ENCODE data around the gene DCST1.

The DCST1 gene

GRCh38 chr1:155001675-155002463, 31.8 kb upstream of the DCST1 start:
- peak; percentile 95 to 100 (median 98) for DNase-seq

DNA sequence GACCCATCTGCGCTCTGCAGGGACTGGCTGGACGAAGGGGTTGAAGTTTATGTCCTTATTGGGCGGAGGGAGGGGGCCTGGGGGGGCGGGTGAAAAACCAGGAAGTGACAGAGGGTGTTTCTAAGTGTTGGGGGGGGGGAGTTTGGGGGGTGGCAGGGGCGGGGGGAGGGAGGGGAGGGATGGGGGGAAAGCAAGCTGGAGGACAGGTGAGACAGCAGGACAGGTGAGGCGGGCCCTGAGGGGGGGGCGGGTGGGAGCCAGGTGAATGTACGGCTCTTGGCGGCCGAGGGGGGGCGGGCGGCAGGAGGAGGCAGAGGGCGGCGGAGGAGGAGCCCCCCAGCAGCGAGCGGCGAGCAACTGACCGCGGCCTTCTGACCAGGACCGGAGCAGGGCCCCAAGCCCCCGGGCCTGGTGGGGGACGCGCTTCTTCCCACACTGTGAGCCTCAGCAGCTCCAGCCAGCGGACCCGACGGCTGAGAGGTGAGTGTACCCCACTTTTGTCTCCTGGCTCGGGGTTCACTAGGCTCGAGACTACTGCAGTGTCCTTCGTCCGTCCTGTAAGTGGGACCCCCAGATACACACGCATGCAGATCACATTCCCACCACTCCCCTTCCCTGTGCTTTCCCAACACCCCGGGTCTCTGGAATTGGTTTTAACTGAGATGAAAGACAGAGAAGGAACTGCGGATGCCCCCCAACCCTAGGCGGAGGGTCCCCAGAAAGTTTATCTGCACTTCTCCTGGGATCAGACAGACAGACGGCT, 31.0 kb upstream of the DCST1 start, which contains the start of gene ZBTB7B:
ZBTB7B (plus strand) TSS at position 339 of the 763 bp plus-strand sequence. CDS start 11,859 bp downstream, outside the sequence.
- peak in 7 of 14 donors; percentile 50 to 91 (median 66) for DNase-seq

DNA sequence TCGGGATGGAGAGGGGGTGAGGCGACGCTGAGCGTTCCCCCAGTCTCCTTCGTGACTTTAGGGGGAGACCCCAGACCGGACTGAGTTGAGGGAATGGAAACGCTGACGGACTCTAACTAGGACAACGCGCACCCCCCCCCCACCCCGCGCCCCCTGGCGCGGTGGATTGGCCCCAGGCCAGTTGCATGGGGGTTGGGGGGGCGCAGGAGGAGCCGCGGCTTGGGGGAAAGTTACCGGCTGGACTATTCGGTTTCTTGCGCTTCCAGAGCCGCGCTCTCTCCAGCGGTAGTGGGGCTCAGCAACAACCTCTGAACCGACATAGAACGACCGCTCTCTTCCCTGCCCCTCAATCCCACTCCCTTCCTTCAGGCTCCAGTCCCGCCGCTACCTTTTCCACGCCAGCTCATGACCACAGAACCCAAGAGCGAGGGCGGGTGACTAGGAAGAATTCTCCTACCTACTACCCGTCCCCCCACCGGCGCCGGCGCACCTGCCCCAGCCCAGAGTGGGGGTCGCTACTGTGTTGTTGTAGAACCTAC, 30.3 kb upstream of the DCST1 start:
- DNase-seq, result peak in 7 of 14 donors; percentile 41 to 79 (median 64)

GRCh38 chr1:155003766-155004351, 29.8 kb upstream of the DCST1 start:
- peak in 12 of 14 donors; percentile 51 to 89 (median 61) for DNase-seq

DNA sequence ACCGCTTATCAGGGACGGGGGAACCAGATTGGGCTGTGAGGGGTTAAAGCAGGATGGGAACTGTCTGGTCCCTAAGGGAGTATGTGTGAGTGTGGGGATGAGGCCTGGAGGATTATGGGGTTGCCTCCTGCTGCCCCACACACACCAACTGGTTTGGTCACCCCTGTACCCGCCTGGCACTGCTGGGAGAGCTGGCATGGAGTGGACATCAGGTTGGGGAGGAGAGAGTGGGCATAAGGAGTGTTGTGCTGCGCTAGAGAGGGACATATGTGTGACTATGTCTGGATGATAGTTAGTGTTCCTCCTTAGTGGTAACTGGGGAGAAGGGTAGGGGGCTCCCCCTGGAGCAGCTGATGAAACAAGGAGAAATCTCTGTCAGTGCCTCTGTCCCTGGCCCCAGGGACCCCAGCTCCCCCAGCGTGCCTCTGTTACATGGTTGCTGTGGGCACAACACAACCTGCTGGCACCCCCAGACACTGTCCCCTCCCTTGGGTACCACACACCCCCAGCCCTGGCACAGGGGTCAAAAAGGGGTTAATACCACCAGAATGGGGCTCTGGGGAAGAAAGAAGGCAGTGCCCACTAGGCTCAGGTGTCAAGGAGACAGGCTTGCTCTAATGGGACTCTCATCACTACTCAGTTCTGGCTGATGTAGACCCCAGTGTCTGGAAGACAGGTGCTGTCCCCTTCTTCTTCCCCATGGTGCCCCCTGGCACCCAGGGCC, 29.1 kb upstream of the DCST1 start:
- DNase-seq, result peak in 7 of 14 donors; percentile 48 to 81 (median 65)

GRCh38 chr1:155005076-155006011, 28.3 kb upstream of the DCST1 start:
- DNase-seq, result peak in 11 of 14 donors; percentile 53 to 83 (median 71)

DNA sequence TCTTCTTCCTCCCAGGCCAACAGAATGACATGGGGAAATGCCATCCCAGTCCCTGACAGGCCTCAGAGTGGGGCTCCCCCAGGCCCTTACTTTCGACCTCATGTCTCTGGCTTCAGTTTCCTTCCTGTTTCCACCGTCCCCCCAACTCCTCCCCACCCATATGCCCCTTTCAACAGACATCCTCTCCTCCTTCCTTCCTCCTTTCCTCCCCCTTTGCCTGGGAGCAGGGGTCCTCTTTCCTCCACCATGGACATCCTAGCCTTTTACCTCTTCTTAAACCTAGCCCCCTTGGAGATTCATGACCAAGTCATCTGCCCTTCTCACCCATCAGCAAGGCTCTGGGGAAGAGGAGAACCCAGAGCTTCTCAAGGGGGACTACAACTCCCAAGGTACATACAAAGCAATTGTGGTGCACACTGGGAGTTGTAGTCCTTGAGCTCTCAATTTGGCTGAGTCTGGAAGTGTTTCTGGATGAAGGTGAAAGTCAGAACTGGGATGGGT, 27.0 kb upstream of the DCST1 start:
- peak in 7 of 14 donors; percentile 31 to 71 (median 52) for DNase-seq

GRCh38 chr1:155007251-155007828, 26.3 kb upstream of the DCST1 start:
- peak in 9 of 14 donors; percentile 25 to 77 (median 52) for DNase-seq

GRCh38 chr1:155008015-155008941, 25.3 kb upstream of the DCST1 start:
- DNase-seq, result peak in 8 of 14 donors; percentile 22 to 67 (median 50)

GRCh38 chr1:155009221-155009711, 24.4 kb upstream of the DCST1 start:
- peak in 2 of 14 donors; percentile 16 to 34 for DNase-seq

DNA sequence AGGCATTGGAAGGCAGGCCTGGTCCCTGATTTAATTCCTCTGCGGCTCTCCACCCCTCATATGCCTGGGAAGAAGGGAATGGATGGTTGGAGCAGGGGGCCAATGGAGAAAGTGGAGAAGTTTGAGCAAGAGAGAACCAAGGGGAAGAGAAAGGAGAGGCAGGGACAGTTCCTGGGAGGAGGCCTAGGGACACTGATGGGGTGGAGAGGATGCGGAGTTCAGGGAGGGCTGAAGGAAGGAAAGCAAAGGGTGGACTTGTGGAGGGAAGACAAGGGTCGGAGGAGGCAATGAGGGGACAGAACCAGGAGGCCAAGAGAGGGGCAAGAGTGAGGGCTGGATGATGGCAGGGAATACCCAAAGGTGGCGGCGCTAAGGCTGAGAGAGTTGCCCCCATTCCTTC, 23.9 kb upstream of the DCST1 start:
- DNase-seq, result no peak

GRCh38 chr1:155010211-155010918, 23.3 kb upstream of the DCST1 start:
- peak in 2 of 14 donors; percentile 16 to 31 for DNase-seq

- no peak for DNase-seq
Measured at GRCh38 chr1:155011004-155011416, 22.6 kb upstream of the DCST1 start.

DNA sequence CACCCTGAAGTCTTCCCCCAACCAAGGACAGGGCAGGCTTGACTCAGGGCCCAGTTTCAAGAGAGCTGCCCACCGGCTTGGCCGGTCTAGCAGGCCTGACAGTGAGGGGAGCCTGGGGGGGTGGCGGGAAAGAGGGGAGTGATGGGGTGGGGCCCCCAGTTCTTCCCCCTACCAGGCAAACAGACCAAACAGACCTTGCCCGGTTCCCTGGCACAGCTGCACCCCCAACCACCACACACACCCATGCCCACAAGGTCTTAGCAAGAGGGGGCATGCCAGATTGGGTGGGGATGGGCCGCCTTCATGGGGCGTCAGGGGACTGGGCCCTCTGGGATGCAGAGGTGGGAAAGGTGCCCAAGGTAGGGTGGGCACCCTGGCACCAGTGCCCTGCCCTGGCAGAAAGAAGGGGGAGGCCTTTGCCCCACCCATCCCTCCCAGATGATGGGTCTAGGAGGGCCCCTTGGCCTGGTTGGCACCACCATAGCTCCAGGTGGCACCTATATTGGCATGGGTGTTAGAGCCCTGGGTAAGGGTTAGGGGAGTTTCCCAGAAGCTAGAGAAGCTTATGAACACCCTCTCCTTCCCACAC, 22.1 kb upstream of the DCST1 start:
- no peak for DNase-seq

- peak in 12 of 14 donors; percentile 18 to 93 (median 70) for DNase-seq
Measured at GRCh38 chr1:155012026-155012546, 21.5 kb upstream of the DCST1 start.

- DNase-seq, result no peak
Measured at GRCh38 chr1:155012776-155013602, 20.6 kb upstream of the DCST1 start.
